Measurements from ENCODE around the gene ZNF302. TPM values are rescaled to one million over a fixed set of nuclear protein-coding genes. Genes with fewer than 3 reads are reported as not detected.

Gene ZNF302
- total and polyA plus RNA-seq, 2 experiments from 2014 or later: 16.6 to 27.4 TPM

DNA sequence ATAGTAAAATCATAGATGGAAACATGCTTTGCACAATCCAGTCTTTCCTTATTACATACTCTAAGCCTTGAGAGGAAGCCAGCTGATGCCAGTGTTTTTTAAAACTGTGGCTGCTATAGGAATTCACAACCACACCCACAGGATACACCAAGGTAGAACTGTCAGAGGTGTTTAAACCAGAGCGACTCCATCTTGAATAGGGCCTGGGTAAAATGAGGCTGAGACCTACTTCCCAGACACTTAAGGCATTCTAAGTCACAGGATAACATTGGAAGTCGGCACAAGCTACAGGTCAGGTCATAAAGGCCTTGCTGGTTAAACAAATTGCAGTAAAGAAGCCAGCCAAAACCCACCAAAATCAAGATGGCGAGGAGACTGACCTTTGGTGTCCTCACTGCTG is 2.2 kb upstream of the ZNF302 start:
- ATAC-seq (no peak), DNase-seq (ENCODE audit: low spot score) (no peak)
- peaks cover 9% of the 10 kb centered on the region for H3K27me3 Mint-ChIP-seq (ENCODE audit: insufficient read depth, low read depth, poor library complexity)
- Histone ChIP-seq H3K4me1 (ENCODE audit: insufficient read depth) (peaks cover 16% of the 10 kb centered on the region), H3K4me3 (no peak overlapping the region), H3K9me2 (ENCODE audit: insufficient read depth) (peaks cover 7% of the 10 kb centered on the region; the same call in 1 of the 2 replicates), H3K27ac (ENCODE audit: low read depth) (no peak overlapping the region), H4K20me1 (replicated peaks; ENCODE audit: insufficient read depth) (no peaks in the 10 kb centered on the region), H3F3A (replicated peaks; ENCODE audit: low read depth) (no peaks in the 10 kb centered on the region), H3K27me3 (ENCODE audit: insufficient read depth) (peaks cover 14% of the 10 kb centered on the region; the same call in 1 of the 2 replicates), H2AFZ (no peak overlapping the region), H3K79me2 (replicated peaks; ENCODE audit: insufficient read depth) (no peaks in the 10 kb centered on the region; the same call in 1 of the 2 replicates), H3K4me2 (no peak overlapping the region), H3K36me3 (ENCODE audit: insufficient read depth) (peaks cover 2% of the 10 kb centered on the region; the same call in 1 of the 2 replicates)
- no peak overlapping the region for H3K27ac Mint-ChIP-seq
- H3K4me1 Mint-ChIP-seq: peaks cover 11% of the 10 kb centered on the region; the same call in 2 of the 3 replicates
- H3K9me3 Mint-ChIP-seq: no peaks in the 10 kb centered on the region; the same call in 2 of the 3 replicates
- no peak for TF ChIP-seq EZH2 (IDR thresholded peaks at IDR 0.05; ENCODE audit: low read depth, unreplicated experiment)
- TF ChIP-seq, protein P1, sequence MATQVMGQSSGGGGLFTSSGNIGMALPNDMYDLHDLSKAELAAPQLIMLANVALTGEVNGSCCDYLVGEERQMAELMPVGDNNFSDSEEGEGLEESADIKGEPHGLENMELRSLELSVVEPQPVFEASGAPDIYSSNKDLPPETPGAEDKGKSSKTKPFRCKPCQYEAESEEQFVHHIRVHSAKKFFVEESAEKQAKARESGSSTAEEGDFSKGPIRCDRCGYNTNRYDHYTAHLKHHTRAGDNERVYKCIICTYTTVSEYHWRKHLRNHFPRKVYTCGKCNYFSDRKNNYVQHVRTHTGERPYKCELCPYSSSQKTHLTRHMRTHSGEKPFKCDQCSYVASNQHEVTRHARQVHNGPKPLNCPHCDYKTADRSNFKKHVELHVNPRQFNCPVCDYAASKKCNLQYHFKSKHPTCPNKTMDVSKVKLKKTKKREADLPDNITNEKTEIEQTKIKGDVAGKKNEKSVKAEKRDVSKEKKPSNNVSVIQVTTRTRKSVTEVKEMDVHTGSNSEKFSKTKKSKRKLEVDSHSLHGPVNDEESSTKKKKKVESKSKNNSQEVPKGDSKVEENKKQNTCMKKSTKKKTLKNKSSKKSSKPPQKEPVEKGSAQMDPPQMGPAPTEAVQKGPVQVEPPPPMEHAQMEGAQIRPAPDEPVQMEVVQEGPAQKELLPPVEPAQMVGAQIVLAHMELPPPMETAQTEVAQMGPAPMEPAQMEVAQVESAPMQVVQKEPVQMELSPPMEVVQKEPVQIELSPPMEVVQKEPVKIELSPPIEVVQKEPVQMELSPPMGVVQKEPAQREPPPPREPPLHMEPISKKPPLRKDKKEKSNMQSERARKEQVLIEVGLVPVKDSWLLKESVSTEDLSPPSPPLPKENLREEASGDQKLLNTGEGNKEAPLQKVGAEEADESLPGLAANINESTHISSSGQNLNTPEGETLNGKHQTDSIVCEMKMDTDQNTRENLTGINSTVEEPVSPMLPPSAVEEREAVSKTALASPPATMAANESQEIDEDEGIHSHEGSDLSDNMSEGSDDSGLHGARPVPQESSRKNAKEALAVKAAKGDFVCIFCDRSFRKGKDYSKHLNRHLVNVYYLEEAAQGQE (IDR thresholded peaks at IDR 0.05; ENCODE audit: unreplicated experiment): no peak
- no peak overlapping the region for H3K4me3 Mint-ChIP-seq
- peaks cover 19% of the 10 kb centered on the region for H3K36me3 Mint-ChIP-seq (ENCODE audit: low read depth)

DNA sequence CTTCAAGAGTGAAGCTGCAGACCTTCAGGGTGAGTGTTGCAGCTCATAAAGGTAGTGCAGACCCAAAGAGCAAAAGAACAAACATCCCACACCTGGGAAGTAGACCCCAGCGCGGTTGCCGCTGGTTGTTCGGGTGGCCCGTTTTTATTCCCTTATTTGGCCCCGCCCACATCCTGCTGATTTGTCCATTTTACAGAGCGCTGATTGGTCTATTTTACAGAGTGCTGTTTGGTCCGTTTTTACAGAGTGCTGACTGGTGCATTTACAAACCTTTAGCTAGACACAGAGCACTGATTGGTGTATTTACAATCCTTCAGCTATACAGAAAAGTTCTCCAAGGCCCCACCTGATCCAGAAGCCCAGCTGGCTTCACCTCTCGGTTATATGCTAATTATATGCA is 1.6 kb upstream of the ZNF302 start:
- peak overlapping the region; percentile 91; the same call in 1 of the 2 replicates for H2AFZ ChIP-seq
- H3F3A ChIP-seq (replicated peaks; ENCODE audit: low read depth): no peaks in the 10 kb centered on the region
- peaks cover 16% of the 10 kb centered on the region for H3K4me1 ChIP-seq (ENCODE audit: insufficient read depth)
- Mint-ChIP-seq H3K36me3 (ENCODE audit: low read depth) (peaks cover 25% of the 10 kb centered on the region), H3K4me3 (peak overlapping the region; percentile 93; the same call in 2 of the 3 replicates), H3K27ac (no peak overlapping the region), H3K27me3 (ENCODE audit: insufficient read depth, low read depth, poor library complexity) (peaks cover 9% of the 10 kb centered on the region), H3K9me3 (no peaks in the 10 kb centered on the region; the same call in 2 of the 3 replicates), H3K4me1 (peaks cover 11% of the 10 kb centered on the region; the same call in 2 of the 3 replicates)
- ATAC-seq (no peak), DNase-seq (ENCODE audit: low spot score) (no peak)
- H3K4me2 ChIP-seq: peak overlapping the region; percentile 91; the same call in 1 of the 2 replicates
- H3K9me2 ChIP-seq (ENCODE audit: insufficient read depth): peaks cover 7% of the 10 kb centered on the region; the same call in 1 of the 2 replicates
- H3K4me3 ChIP-seq: peak overlapping the region; percentile 67
- H4K20me1 ChIP-seq (replicated peaks; ENCODE audit: insufficient read depth): no peaks in the 10 kb centered on the region
- H3K36me3 ChIP-seq (ENCODE audit: insufficient read depth): peaks cover 2% of the 10 kb centered on the region; the same call in 1 of the 2 replicates
- H3K79me2 ChIP-seq (replicated peaks; ENCODE audit: insufficient read depth): peaks cover 3% of the 10 kb centered on the region
- no peak overlapping the region for H3K27ac ChIP-seq (ENCODE audit: low read depth)
- peaks cover 14% of the 10 kb centered on the region; the same call in 1 of the 2 replicates for H3K27me3 ChIP-seq (ENCODE audit: insufficient read depth)
- TF ChIP-seq JUNB (IDR thresholded peaks at IDR 0.05; ENCODE audit: unreplicated experiment): no peak
- TF ChIP-seq EZH2phosphoT487 (IDR thresholded peaks at IDR 0.05; ENCODE audit: unreplicated experiment): no peak
- TF ChIP-seq CREB1 (CRISPR knock-in tag; IDR thresholded peaks at IDR 0.05; ENCODE audit: low read depth): no peak
- TF ChIP-seq ZNF114 (CRISPR knock-in tag; IDR thresholded peaks at IDR 0.05): no peak
- TF ChIP-seq, protein P1 (IDR thresholded peaks at IDR 0.05; ENCODE audit: unreplicated experiment): no peak
- TF ChIP-seq NANOG (IDR thresholded peaks at IDR 0.05; ENCODE audit: borderline replicate concordance): no peak
